GM23248 (cell line): ENCODE data around the gene TBC1D24.

Source experiments
- EZH2 ChIP-seq: fragments of 200-600 bp; sonication (generic); IDR thresholded peaks from 2 replicates; pipeline ENCODE4 v1.6.1; 2018; ENCODE audit warnings: antibody characterized with exemption, mild to moderate bottlenecking; ENCODE audit not compliant: insufficient read depth, poor library complexity, severe bottlenecking
- EZH2phosphoT487 ChIP-seq: fragments of 200-600 bp; sonication (generic); IDR thresholded peaks from 2 replicates; pipeline ENCODE4 v1.6.1; 2018; ENCODE audit warnings: antibody characterized with exemption, moderate library complexity, mild to moderate bottlenecking, low read depth; ENCODE audit not compliant: insufficient read depth

DNA sequence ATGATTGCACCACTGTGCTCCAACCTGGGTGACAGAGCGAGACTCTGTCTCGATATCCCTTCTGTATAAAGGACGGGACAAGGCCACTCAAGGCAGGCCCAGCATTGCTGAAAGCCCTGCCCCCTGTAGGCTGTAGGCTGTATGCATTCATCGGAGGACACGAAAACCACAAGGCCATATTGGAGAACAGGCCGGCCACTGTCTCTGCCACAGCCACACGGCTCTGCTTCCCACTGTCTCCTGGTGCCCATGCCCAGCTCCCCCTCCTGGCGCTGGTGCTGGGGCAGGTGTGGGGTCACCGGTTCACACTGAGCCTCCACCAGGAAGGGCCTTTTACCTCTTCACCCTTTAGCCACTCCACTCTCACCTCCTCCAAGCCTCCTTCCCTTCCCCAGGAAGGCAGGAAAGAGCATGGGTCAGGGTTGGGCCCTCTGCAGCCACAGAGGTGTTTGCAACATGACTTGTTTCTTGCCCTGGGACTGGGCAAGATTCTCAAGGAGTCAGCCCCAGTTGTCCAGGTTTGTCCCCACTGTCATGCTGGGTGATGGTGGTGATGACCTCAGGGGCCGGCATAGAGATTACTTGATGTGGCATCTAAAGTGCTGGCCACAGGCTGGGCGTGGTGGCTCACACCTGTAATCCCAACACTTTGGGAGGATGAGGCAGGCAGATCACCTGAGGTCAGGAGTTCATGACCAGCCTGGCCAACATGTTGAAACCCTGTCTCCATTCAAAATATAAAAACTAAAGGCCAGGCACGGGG is 9.1 kb upstream of the TBC1D24 start:
- TF ChIP-seq EZH2phosphoT487 (no peak), EZH2 (no peak)
